GM10248 (cell line): Measurements from ENCODE around the gene TRHDE.

Source experiments
- CTCF ChIA-PET: fragments of 300-600 bp; sonication (Branson Sonifier 250); formaldehyde crosslinking; extraction: SDS; loops from one replicate; lab custom pipeline; 2021; ENCODE audit warnings: antibody characterized with exemption; lab: Yijun Ruan, JAX
- POLR2A ChIA-PET: fragments of 350-650 bp; sonication (Branson Sonifier 250); formaldehyde crosslinking; extraction: SDS; loops from one replicate; lab custom pipeline; 2020; ENCODE audit warnings: antibody characterized with exemption; lab: Yijun Ruan, JAX
- DNase-seq: peaks from one replicate; pipeline ENCODE4 v3.0.0; 2012; ENCODE audit errors: extremely low spot score
- CTCF ChIP-seq: IDR thresholded peaks from 2 replicates; pipeline ENCODE4 v1.5.1; 2012; ENCODE audit warnings: mild to moderate bottlenecking, low read depth; ENCODE audit errors: extremely low read depth, missing control alignments, control extremely low read depth

TRHDE gene

GRCh38 chr12:72307229-72307628 lies 35.1 kb downstream of the TRHDE start:
- DNase-seq = no peak
- no peak for TF ChIP-seq CTCF
- ChIA-PET POLR2A (no interaction called here), CTCF (no interaction called here)

- POLR2A ChIA-PET = no interaction called here
- no peak for TF ChIP-seq CTCF
- CTCF ChIA-PET = interaction anchor here (1.0 to 1.5 kb wide), 3 partner anchors 9 to 263 kb away, joined by 3 to 5 read pairs (median 3); no protein-coding TSS in a partner anchor
- DNase-seq = no peak
Observed at GRCh38 chr12:72311946-72312345, 39.8 kb downstream of the TRHDE start.

GRCh38 chr12:72313806-72314205 lies 41.6 kb downstream of the TRHDE start:
- POLR2A ChIA-PET = no interaction called here
- TF ChIP-seq CTCF = no peak
- no peak for DNase-seq
- CTCF ChIA-PET = interaction anchor here (1.0 to 1.3 kb wide), 2 partner anchors 10 to 15 kb away, joined by 3 read pairs; no protein-coding TSS in a partner anchor

DNA sequence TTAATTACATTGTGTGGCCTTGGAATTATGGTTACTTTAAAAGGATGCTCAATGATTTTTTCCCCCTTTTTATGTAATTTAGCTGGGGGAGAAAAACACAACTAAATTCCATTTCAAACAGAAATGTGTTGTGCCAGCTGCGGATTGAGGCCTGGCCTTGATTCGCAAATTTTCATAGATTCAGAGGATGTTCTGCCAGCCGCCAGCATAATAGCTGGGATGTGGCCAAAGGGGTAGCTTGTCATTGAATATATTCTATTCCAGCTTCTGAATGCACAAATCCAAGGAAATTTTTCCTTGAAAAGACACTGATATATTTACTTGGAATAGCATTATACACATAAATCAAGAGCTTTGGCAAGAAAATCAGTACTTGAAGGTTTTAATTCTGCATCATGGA lies 43.7 kb downstream of the TRHDE start:
- ChIA-PET POLR2A (no interaction called here), CTCF (interaction anchor here (1.3 kb wide), 1 partner anchor 41 kb away, joined by 5 read pairs; no protein-coding TSS in a partner anchor)
- DNase-seq = no peak
- no peak for TF ChIP-seq CTCF

GRCh38 chr12:72318341-72318740 lies 46.2 kb downstream of the TRHDE start:
- POLR2A ChIA-PET = no interaction called here
- CTCF ChIA-PET = no interaction called here
- DNase-seq = no peak
- no peak for TF ChIP-seq CTCF

DNA sequence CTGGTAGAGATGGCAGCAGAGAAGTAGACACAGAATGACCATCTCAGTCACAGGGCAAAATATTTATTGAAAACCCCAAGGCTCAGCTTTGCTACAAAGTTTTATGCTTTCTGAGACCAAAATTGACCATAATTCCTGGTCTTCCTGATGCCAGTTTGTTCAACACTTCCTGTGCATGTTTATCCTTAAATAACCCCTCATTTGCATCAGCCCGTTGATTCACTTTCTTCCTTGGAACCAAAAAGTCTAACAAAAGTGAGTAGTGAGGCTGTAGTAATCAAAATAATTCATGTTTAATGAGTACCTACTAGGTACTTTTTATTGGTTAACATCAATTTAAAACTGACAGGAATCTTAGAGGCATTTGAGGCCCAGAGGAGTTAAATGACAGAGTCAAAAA lies 51.7 kb downstream of the TRHDE start:
- no peak for TF ChIP-seq CTCF

More for the DNA sequence above, 51.7 kb downstream of the TRHDE start:
- no peak for DNase-seq
- POLR2A ChIA-PET = no interaction called here
- CTCF ChIA-PET = no interaction called here
